Epithelial cell of esophagus (primary cell): ENCODE data around the gene PDZRN3.

Source experiments
- DNase-seq: peaks from one replicate; pipeline ENCODE4 v3.0.0; 2010; ENCODE audit warnings: low read depth
- H3K4me3 ChIP-seq: 2 replicates; pipeline ENCODE4 v1.5.1; 2011; ENCODE audit warnings: mild to moderate bottlenecking, low read length, control low read depth
- TF ChIP-seq, protein P1 (sequence below): IDR thresholded peaks from 2 replicates; pipeline ENCODE4 v1.5.1; 2011; ENCODE audit warnings: low read depth, mild to moderate bottlenecking, low read length, control low read depth, inconsistent platforms; ENCODE audit not compliant: insufficient read depth; ENCODE audit errors: missing control alignments

Gene PDZRN3

DNA sequence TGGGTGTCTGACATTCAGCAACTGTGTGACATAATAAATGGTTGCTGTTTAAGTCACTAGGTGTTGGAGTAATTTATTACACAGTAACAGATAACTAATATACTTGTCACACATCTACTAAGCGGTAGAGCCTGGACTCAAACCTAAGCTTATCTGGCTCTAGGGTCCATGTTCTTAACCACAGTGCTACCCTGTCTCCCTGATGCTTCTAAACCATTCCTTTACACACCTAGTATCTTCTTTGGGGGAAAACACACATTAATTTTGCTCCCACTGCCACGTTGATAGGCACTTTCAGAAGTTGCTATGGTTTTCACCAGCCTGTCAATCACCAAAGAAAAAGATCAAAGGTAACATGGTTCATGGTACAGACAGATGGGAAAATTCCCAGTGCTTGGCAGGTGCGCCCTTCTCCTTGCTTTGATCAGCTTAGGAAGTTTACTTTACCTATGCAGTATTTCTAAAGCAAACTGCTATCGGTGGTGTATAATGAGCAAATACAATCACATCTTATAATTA is 150.8 kb downstream of the PDZRN3 start:
- no peak overlapping the region for H3K4me3 ChIP-seq
- DNase-seq: no peak
- TF ChIP-seq, protein P1, sequence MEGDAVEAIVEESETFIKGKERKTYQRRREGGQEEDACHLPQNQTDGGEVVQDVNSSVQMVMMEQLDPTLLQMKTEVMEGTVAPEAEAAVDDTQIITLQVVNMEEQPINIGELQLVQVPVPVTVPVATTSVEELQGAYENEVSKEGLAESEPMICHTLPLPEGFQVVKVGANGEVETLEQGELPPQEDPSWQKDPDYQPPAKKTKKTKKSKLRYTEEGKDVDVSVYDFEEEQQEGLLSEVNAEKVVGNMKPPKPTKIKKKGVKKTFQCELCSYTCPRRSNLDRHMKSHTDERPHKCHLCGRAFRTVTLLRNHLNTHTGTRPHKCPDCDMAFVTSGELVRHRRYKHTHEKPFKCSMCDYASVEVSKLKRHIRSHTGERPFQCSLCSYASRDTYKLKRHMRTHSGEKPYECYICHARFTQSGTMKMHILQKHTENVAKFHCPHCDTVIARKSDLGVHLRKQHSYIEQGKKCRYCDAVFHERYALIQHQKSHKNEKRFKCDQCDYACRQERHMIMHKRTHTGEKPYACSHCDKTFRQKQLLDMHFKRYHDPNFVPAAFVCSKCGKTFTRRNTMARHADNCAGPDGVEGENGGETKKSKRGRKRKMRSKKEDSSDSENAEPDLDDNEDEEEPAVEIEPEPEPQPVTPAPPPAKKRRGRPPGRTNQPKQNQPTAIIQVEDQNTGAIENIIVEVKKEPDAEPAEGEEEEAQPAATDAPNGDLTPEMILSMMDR: no peak

DNA sequence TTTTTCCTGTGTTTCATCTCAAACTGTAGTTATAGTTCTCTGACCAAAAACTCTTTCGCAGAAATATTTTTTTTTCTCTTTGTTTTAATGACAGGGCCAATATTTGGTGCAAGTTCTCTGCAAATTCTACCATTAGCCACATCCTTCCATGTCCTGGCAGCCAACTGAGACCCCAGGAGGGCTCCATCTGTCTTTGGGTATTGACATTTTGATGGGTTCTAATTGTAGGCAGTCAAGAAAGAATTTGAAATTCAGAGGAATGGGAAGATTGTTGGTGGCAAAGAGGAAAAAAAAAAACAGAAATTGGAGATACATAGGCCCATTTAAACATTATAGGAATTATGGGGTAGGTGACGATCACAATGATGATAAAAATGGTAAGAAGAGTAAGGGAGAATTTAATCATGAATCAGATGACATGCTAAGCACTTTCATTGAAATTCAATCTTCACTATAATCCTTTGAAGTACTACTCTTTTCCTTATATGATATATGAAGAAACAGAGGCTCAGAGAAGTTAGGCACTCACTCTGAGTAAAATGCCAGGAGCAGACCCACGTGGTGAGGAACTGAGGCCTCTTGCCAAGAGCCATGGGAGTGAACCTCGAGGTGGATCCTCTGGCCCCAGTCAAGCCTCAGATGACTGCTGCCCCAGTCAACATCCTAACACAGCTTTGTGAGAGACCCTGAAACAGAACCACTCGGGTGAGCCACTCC is 151.4 kb downstream of the PDZRN3 start:
- DNase-seq: no peak
- no peak overlapping the region for H3K4me3 ChIP-seq
- TF ChIP-seq, protein P1: no peak

DNA sequence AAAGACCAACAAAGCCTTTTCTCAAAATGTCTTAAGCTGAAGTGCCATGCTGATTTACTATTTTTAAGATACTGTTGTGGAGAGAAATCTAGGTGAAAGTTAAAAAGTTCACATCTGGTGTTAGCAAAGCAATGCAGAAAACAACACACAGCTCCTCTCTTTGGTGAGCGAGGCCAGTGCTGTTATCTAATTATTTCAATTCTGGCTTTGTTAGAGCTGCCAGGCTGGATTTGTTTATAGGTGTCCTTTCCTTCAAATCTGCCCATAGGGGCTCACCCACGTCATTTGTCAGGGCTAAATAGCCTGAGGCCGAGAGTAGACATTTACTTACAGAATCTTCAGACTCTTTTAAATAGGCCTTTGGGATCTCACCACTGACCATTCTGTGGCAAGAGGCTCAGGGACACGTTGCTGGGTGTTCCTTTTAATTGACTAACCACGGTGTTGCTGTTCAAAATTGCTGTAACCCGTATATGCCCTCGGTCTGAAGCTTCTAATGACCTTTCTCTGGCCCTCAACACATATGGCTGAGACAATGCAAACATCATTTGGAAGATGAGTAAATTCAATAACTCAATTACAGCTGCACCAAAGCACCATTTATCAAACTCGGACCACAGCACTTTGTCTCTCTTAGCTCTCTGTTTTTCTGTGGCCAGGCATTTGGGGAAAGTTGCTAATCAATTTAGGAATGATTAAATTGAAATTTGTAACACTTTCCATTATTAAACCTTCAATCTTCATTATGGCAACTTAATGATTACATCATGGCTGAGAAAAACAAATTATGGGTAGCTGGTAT is 152.6 kb downstream of the PDZRN3 start:
- DNase-seq: no peak
- H3K4me3 ChIP-seq: no peak overlapping the region
- TF ChIP-seq, protein P1: no peak

DNA sequence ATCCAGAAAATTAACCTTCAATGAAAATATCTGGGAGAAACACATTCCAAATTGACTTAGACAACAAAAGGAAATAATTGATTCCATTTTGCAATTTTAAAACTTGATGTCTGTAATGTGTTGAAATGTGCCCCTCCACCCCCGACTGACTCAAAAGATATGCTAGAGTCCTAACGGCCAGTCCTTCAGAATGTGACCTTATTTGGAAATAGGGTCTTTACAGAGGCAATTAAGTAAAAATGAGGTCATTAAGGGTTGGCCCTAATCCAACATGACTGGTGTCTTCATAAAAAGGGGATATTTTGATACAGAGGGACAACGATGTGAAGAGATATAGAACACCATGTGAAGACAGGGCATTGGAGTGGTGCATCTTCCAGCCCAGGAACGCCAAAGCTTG is 153.9 kb downstream of the PDZRN3 start:
- no peak for DNase-seq
- TF ChIP-seq, protein P1: no peak
- no peak overlapping the region for H3K4me3 ChIP-seq

DNA sequence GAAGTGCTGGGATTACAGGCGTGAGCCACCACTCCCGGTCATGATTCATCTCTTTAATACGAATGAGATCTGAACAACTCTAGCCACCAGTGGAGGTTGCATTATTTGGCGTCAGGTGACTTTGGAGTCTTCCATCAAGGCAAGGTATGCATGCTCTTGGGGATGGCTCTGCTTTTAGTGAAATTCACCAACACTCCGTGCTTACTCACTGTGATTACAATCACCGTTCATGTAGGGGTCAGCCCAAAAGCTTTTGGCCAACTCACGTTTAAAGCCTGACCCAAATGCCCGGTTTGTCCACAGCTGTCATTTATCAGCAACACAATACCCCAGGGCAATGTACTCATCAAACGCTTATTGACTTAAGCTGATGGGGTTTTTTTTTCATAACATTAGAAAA is 155.4 kb downstream of the PDZRN3 start:
- DNase-seq: no peak
- no peak overlapping the region for H3K4me3 ChIP-seq
- TF ChIP-seq, protein P1: no peak

DNA sequence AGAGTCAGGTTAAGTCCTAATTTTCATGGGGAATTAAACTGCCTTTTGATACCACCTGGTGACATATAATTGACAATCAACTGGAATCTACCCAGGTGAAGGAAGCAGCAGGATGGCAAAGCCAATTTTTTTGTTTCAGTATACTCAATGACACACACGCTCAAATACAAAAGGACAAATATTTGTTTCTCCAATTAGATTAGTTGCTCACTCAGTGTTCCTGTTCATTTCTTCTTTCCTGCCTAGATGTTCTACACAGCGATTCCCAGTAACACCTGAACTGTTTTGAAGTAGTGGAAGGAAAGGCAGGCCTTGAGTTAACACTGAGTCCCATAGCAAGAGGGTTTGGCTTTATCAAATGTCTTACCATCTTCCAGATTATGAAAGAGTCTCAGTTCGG is 157.5 kb downstream of the PDZRN3 start:
- H3K4me3 ChIP-seq: no peak overlapping the region
- TF ChIP-seq, protein P1: no peak
- DNase-seq: no peak
